ENCODE measurements around the gene TCHHL1.
"Not testable (repeated sequence)": the region's sequence is repeated elsewhere in the genome, so short reads cannot be mapped to it uniquely, and the experiment has no call there.

- not testable (repeated sequence) for TF ChIP-seq USF1 (CRISPR knock-in tag; IDR thresholded peaks at IDR 0.05); ZC3H11A (IDR thresholded peaks at IDR 0.05; ENCODE audit: low read depth, low read length); EGR1 (conservative IDR thresholded peaks at IDR 0.05); POLR2AphosphoS5 (IDR thresholded peaks at IDR 0.05; ENCODE audit: control insufficient read depth, insufficient read depth, low read depth, low read length); ZNF584 (CRISPR knock-in tag; IDR thresholded peaks at IDR 0.05; ENCODE audit: low read depth); NCOR1 (IDR thresholded peaks at IDR 0.05); LARP7 (IDR thresholded peaks at IDR 0.05); CHD4 (IDR thresholded peaks at IDR 0.05; ENCODE audit: insufficient read depth, insufficient replicate concordance, low read depth, low read length, poor library complexity, severe bottlenecking); CHD2 (IDR thresholded peaks at IDR 0.05; ENCODE audit: low read depth, low read length); YBX1 (IDR thresholded peaks at IDR 0.05); E2F5 (CRISPR knock-in tag; IDR thresholded peaks at IDR 0.05); NUFIP1 (IDR thresholded peaks at IDR 0.05; ENCODE audit: partially characterized antibody)
- TF ChIP-seq, protein P1, sequence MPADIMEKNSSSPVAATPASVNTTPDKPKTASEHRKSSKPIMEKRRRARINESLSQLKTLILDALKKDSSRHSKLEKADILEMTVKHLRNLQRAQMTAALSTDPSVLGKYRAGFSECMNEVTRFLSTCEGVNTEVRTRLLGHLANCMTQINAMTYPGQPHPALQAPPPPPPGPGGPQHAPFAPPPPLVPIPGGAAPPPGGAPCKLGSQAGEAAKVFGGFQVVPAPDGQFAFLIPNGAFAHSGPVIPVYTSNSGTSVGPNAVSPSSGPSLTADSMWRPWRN (IDR thresholded peaks at IDR 0.05; ENCODE audit: low read depth): not testable (repeated sequence)
Observed at GRCh38 chr1:152080494-152080893, 8.4 kb downstream of the TCHHL1 start.
